A549 (cell line): Measurements from ENCODE around the gene TMEM53. TPM values are rescaled to one million over a fixed set of nuclear protein-coding genes. Genes with fewer than 3 reads are reported as not detected.
A peak's percentile ranks its signal among the peaks of the same experiment; 100 is the strongest.

Experiments
- ATAC-seq, 2 experiments: fragments of 200-7000 bp in 1 of 2; fragments of >200 bp in 1 of 2; cut with Nextera tagmentation in 1 of 2; cut with Tn5 transposase in 1 of 2; 3 replicates each; pipeline versions ENCODE4 v1.8.0 to v1.9.1; 2018 to 2020; ENCODE audit warnings: mild to moderate bottlenecking in 1 of 2, moderate library complexity in 1 of 2
- CTCF ChIA-PET: fragments of 300-600 bp; sonication (Branson Sonifier 250); formaldehyde crosslinking; extraction: SDS; loops from one replicate; lab custom pipeline; 2021; ENCODE audit warnings: antibody characterized with exemption, inconsistent platforms; lab: Yijun Ruan, JAX
- POLR2A ChIA-PET: fragments of 350-600 bp; formaldehyde crosslinking; extraction: SDS; loops from one replicate; lab custom pipeline; 2021; ENCODE audit warnings: antibody characterized with exemption, inconsistent platforms; lab: Yijun Ruan, JAX
- DNase-seq, 2 experiments: peaks; one replicate each; pipeline versions ENCODE4 v3.0.0 to v3.0.0-alpha.2; 2011 to 2016; ENCODE audit warnings: low read depth in 1 of 2, low spot score in 1 of 2
- FAIRE-seq: peaks from 2 replicates; lab custom pipeline; 2011; peaks lifted over from hg19 to GRCh38; lab: Jason Lieb, UNC
- H3K27ac ChIP-seq, 2 experiments: fragments of >200 bp; sonication (Bioruptor Twin); formaldehyde crosslinking; 3 replicates each; pipeline ENCODE4 v1.5.1; 2016 to 2017
- H3K4me1 ChIP-seq: fragments of >200 bp; sonication (Bioruptor Twin); formaldehyde crosslinking; 3 replicates; pipeline ENCODE4 v1.6.1; 2016
- H3K4me2 ChIP-seq: fragments of >200 bp; sonication (Bioruptor Twin); formaldehyde crosslinking; 3 replicates; pipeline ENCODE4 v1.6.1; 2016
- H3K4me3 ChIP-seq: fragments of >200 bp; sonication (Bioruptor Twin); formaldehyde crosslinking; 3 replicates; pipeline ENCODE4 v1.5.1; 2016
- H3K9me3 ChIP-seq: fragments of >200 bp; sonication (Bioruptor Twin); formaldehyde crosslinking; 3 replicates; pipeline ENCODE4 v1.6.1; 2016
- CBX2 ChIP-seq: fragments of 200-600 bp; sonication (generic); IDR thresholded peaks from 2 replicates; pipeline ENCODE4 v1.6.1; 2016; ENCODE audit warnings: low read depth, mild to moderate bottlenecking, borderline replicate concordance
- CEBPB ChIP-seq, 2 experiments: fragments of >200 bp in 1 of 2; sonication (Bioruptor Twin) in 1 of 2; formaldehyde crosslinking in 1 of 2; IDR thresholded peaks; 2 replicates each; pipeline ENCODE4 v1.6.1; 2012 to 2016
- FOSL2 ChIP-seq, 2 experiments: fragments of 450-650 bp in 1 of 2; fragments of >200 bp in 1 of 2; sonication (Bioruptor Twin) in 1 of 2; formaldehyde crosslinking; IDR thresholded peaks; 2 replicates each; pipeline versions ENCODE4 v1.5.0 to v1.6.1; 2016 to 2020; ENCODE audit warnings: mild to moderate bottlenecking in 1 of 2, moderate library complexity in 1 of 2
- HMGXB4 ChIP-seq: fragments of 250-450 bp; sonication (Bioruptor Pico); IDR thresholded peaks from 2 replicates; pipeline ENCODE4 v1.5.0; 2021; ENCODE audit warnings: mild to moderate bottlenecking, moderate library complexity, borderline replicate concordance
- JUN ChIP-seq, 2 experiments: fragments of >200 bp; sonication (Bioruptor Twin); formaldehyde crosslinking; IDR thresholded peaks; 2 replicates in 1 of 2; 3 replicates in 1 of 2; pipeline ENCODE4 v1.6.1; 2016 to 2017
- KDM1A ChIP-seq: fragments of 200-600 bp; sonication (generic); IDR thresholded peaks from 2 replicates; pipeline ENCODE4 v1.6.1; 2016; ENCODE audit warnings: low read depth, mild to moderate bottlenecking
- MAX ChIP-seq: IDR thresholded peaks from 2 replicates; pipeline ENCODE4 v1.6.1; 2012
- RAD21 ChIP-seq, 2 experiments: fragments of >200 bp in 1 of 2; sonication (Bioruptor Twin) in 1 of 2; formaldehyde crosslinking in 1 of 2; IDR thresholded peaks in 1 of 2; conservative IDR thresholded peaks in 1 of 2; 2 replicates in 1 of 2; 3 replicates in 1 of 2; pipeline ENCODE4 v1.6.1; 2012 to 2018; ENCODE audit warnings: inconsistent platforms in 1 of 2
- RCOR1 ChIP-seq: fragments of 150-350 bp; IDR thresholded peaks from 2 replicates; pipeline ENCODE4 v1.6.1; 2014; ENCODE audit warnings: antibody characterized with exemption, low read length, low read depth
- REST ChIP-seq: fragments of 200-600 bp; sonication (generic); IDR thresholded peaks from 2 replicates; pipeline ENCODE4 v1.6.1; 2016; ENCODE audit warnings: antibody characterized with exemption, mild to moderate bottlenecking, moderate library complexity
- TP53 ChIP-seq: fragments of 250-450 bp; sonication (Bioruptor Pico); IDR thresholded peaks from 2 replicates; pipeline ENCODE4 v1.5.0; 2021; ENCODE audit warnings: mild to moderate bottlenecking, moderate library complexity
- USF2 ChIP-seq: fragments of 450-650 bp; IDR thresholded peaks from 2 replicates; pipeline ENCODE4 v1.6.1; 2014; ENCODE audit warnings: antibody characterized with exemption
- WGBS: methylation state at CpG from one replicate; pipeline ENCODE4 v1.1.6; 2017; ENCODE audit errors: missing lambda C conversion rate; 5-methylcytosine and 5-hydroxymethylcytosine counted together
- polyA plus RNA-seq, 4 experiments: library from polyadenylated mRNA; depleted of rRNA in 3 of 4; stranded (reverse); fragments of >200 nt; fragmentation: RNase III in 1 of 4; extraction: RNeasy Plus Mini Kit Qiagen cat#74134 plus additional on column Dnase treatment in 1 of 4; gene quantifications; 2 replicates in 3 of 4; 3 replicates in 1 of 4; pipeline ENCODE4 v1.2.3, GENCODE V29; 2011 to 2017
- TF ChIP-seq, protein P1 (sequence below): fragments of >200 bp; sonication (Bioruptor Twin); formaldehyde crosslinking; IDR thresholded peaks from 3 replicates; pipeline ENCODE4 v1.5.1; 2016
- TF ChIP-seq, protein P2 (sequence below): IDR thresholded peaks from 2 replicates; pipeline ENCODE4 v1.6.1; 2012; ENCODE audit warnings: low read depth, borderline replicate concordance
- TF ChIP-seq, protein P3 (sequence below): fragments of 150-350 bp; IDR thresholded peaks from 2 replicates; pipeline ENCODE4 v1.6.1; 2014; ENCODE audit warnings: low read depth, mild to moderate bottlenecking, low read length

The TMEM53 gene
- polyA plus RNA-seq, 2 of the 4 experiments (the other 2 are of a cell fraction) = 6.2 to 8.0 TPM

GRCh38 chr1:44707959-44708831 is 33.9 kb upstream of the TMEM53 start:
- peaks cover 31% of the 10 kb centered on the region for H3K4me1 ChIP-seq
- no peaks in the 10 kb centered on the region for H3K9me3 ChIP-seq
- ATAC-seq = peak; percentile 67 to 76; a peak in 5 of 6 replicates
- FAIRE-seq = no peak
- H3K4me2 ChIP-seq = peak overlapping the region; percentile 73
- 27% methylated on average over 15 of the region's 15 CpGs for WGBS
- peak; percentile 40 to 63 for DNase-seq
- ChIA-PET POLR2A (interaction anchor here (3.8 kb wide), 1 partner anchor 13 kb away, joined by 27 read pairs; no protein-coding TSS in a partner anchor), CTCF (interaction anchor here (0.8 to 3.6 kb wide), 7 partner anchors 7 to 56 kb away, joined by 3 to 12 read pairs (median 4); partner anchors contain the start of gene RNU5D-1)
- H3K27ac ChIP-seq = peak overlapping the region; percentile 84 to 93
- H3K4me3 ChIP-seq = no peak overlapping the region
- TF ChIP-seq, protein P1, sequence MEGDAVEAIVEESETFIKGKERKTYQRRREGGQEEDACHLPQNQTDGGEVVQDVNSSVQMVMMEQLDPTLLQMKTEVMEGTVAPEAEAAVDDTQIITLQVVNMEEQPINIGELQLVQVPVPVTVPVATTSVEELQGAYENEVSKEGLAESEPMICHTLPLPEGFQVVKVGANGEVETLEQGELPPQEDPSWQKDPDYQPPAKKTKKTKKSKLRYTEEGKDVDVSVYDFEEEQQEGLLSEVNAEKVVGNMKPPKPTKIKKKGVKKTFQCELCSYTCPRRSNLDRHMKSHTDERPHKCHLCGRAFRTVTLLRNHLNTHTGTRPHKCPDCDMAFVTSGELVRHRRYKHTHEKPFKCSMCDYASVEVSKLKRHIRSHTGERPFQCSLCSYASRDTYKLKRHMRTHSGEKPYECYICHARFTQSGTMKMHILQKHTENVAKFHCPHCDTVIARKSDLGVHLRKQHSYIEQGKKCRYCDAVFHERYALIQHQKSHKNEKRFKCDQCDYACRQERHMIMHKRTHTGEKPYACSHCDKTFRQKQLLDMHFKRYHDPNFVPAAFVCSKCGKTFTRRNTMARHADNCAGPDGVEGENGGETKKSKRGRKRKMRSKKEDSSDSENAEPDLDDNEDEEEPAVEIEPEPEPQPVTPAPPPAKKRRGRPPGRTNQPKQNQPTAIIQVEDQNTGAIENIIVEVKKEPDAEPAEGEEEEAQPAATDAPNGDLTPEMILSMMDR = peak; percentile 49; the same call in 2 of the 3 replicates
- TF ChIP-seq RAD21 (conservative IDR thresholded peaks at IDR 0.05 in 1 of 2, IDR thresholded peaks at IDR 0.05 in 1 of 2) (peak; percentile 43), MAX (peak; percentile 19; the same call in 1 of the 2 replicates), KDM1A (no peak)
- TF ChIP-seq, protein P2, sequence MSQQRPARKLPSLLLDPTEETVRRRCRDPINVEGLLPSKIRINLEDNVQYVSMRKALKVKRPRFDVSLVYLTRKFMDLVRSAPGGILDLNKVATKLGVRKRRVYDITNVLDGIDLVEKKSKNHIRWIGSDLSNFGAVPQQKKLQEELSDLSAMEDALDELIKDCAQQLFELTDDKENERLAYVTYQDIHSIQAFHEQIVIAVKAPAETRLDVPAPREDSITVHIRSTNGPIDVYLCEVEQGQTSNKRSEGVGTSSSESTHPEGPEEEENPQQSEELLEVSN = peak; percentile 22; the same call in 1 of the 2 replicates
- TF ChIP-seq, protein P3, sequence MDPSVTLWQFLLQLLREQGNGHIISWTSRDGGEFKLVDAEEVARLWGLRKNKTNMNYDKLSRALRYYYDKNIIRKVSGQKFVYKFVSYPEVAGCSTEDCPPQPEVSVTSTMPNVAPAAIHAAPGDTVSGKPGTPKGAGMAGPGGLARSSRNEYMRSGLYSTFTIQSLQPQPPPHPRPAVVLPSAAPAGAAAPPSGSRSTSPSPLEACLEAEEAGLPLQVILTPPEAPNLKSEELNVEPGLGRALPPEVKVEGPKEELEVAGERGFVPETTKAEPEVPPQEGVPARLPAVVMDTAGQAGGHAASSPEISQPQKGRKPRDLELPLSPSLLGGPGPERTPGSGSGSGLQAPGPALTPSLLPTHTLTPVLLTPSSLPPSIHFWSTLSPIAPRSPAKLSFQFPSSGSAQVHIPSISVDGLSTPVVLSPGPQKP = no peak
- TF ChIP-seq, all 56 proteins: peak for 4

- Histone ChIP-seq H3K9me3 (no peaks in the 10 kb centered on the region), H3K4me3 (0 out of 3 replicates have a peak overlapping the region, but pooled peaks have one; percentile 17), H3K4me2 (peak overlapping the region; percentile 73), H3K27ac (peak overlapping the region; percentile 84 to 93), H3K4me1 (peaks cover 29% of the 10 kb centered on the region)
- ATAC-seq (peak; percentile 95 to 97), FAIRE-seq (no peak), DNase-seq (peak; percentile 70 to 76)
- POLR2A ChIA-PET = interaction anchor here (0.5 to 3.8 kb wide), 4 partner anchors 8 to 33 kb away, joined by 3 to 27 read pairs (median 3); partner anchors contain the start of gene TMEM53
- CTCF ChIA-PET = interaction anchor here (0.6 to 3.6 kb wide), 11 partner anchors 8 to 124 kb away, joined by 3 to 12 read pairs (median 4); partner anchors contain the start of gene RNU5D-1
- 41% methylated on average over 6 of the region's 6 CpGs for WGBS
- TF ChIP-seq CBX2 = no peak
- no peak for TF ChIP-seq REST
- 0 out of 2 replicates have a peak, but pooled peaks have one; percentile 32 for TF ChIP-seq FOSL2 (IDR thresholded peaks at IDR 0.05)
- TF ChIP-seq FOSL2 (CRISPR knock-in tag; IDR thresholded peaks at IDR 0.05) = peak; percentile 75
- no peak for TF ChIP-seq RCOR1
- no peak for TF ChIP-seq HMGXB4 (CRISPR knock-in tag)
- TF ChIP-seq, protein P1 = no peak
- TF ChIP-seq TP53 (CRISPR knock-in tag) = no peak
- TF ChIP-seq CEBPB (IDR thresholded peaks at IDR 0.05) = no peak
- no peak for TF ChIP-seq USF2
- TF ChIP-seq JUN (IDR thresholded peaks at IDR 0.05) = 0 out of 5 replicates have a peak, but pooled peaks of 1 of the 2 experiments have one; percentile 22
Observed at GRCh38 chr1:44707112-44707881, 33.0 kb upstream of the TMEM53 start.
